H1 (cell line): ENCODE data around the gene TRABD. TPM values are rescaled to one million over a fixed set of nuclear protein-coding genes. Genes with fewer than 3 reads are reported as not detected.

Source experiments
- FOSL1 ChIP-seq: IDR thresholded peaks from 2 replicates; pipeline ENCODE4 v1.6.1; 2011; ENCODE audit warnings: mild to moderate bottlenecking, low read depth, low read length, moderate library complexity; ENCODE audit not compliant: insufficient read depth
- KDM1A ChIP-seq: fragments of 200-600, 300-600 bp; sonication (generic); IDR thresholded peaks from 2 replicates; pipeline ENCODE4 v1.7.1; 2016; ENCODE audit warnings: mild to moderate bottlenecking, low read length, borderline replicate concordance
- SP4 ChIP-seq: IDR thresholded peaks from 2 replicates; pipeline ENCODE4 v1.6.1; 2012; ENCODE audit warnings: low read length, inconsistent platforms
- ZNF274 ChIP-seq: IDR thresholded peaks from 2 replicates; pipeline ENCODE4 v1.7.0; 2012; ENCODE audit warnings: low read length, borderline replicate concordance; ENCODE audit errors: extremely low read depth
- polyA plus RNA-seq, 7 experiments: library from polyadenylated mRNA; depleted of rRNA in 3 of 7; stranded (reverse) in 5 of 7; unstranded in 2 of 7; fragments of >200 nt in 5 of 7; fragments of 200-250 nt in 2 of 7; gene quantifications; 1 replicate in 5 of 7; 2 replicates in 1 of 7; 4 replicates in 1 of 7; pipeline versions ENCODE4 v1.2.1 to v1.2.3, GENCODE V29; 2011 to 2013; ENCODE audit warnings: missing spikeins in 2 of 7, mixed read lengths in 2 of 7
- total RNA-seq: library from RNA; stranded (reverse); fragmentation: NEBNext Ultra II Directional; extraction: Animal tissue kit (Norgen Biotek cat#: 25700); gene quantifications from 2 replicates; pipeline ENCODE4 v1.2.1, GENCODE V29; 2021

TRABD gene
- total and polyA plus RNA-seq, 2 of the 8 experiments (the other 6 are each of a cell fraction or from before 2014, with no cell fraction given) = 44.2 to 57.5 TPM

- no peak for TF ChIP-seq SP4
- peak; percentile 79; the same call in 1 of the 2 replicates for TF ChIP-seq KDM1A
- no peak for TF ChIP-seq ZNF274
- peak; percentile 74 for TF ChIP-seq FOSL1
- TF ChIP-seq, all 59 proteins: peak for 6
Measured at GRCh38 chr22:50185375-50186087, at the start of gene TRABD (continued).
